Kidney (tissue), 14 donors: ENCODE measurements around the gene MINDY4. TPM values are rescaled to one million over a fixed set of nuclear protein-coding genes. Genes with fewer than 3 reads are reported as not detected.

ENCODE experiments used
- DNase-seq, 5 donors: peaks; one replicate each; pipeline ENCODE4 v3.0.0-alpha.2; 2013 to 2020
- FAIRE-seq: peaks from 2 replicates; lab custom pipeline; 2012; peaks lifted over from hg19 to GRCh38; lab: Jason Lieb, UNC
- H3K27ac ChIP-seq, 2 donors: one replicate each; pipeline ENCODE4 v1.7.0; 2013; ENCODE audit warnings: low read depth in 2 of 2, low read length in 2 of 2, inconsistent platforms in 1 of 2
- H3K27me3 ChIP-seq: one replicate; pipeline ENCODE4 v1.7.1; 2013; ENCODE audit warnings: low read length, inconsistent platforms; ENCODE audit not compliant: control insufficient read depth, insufficient read depth
- H3K36me3 ChIP-seq, 3 donors: one replicate each; pipeline versions ENCODE4 v1.7.0 to v1.7.1; 2013; ENCODE audit warnings: low read length in 3 of 3, control low read depth in 1 of 3, inconsistent platforms in 1 of 3; ENCODE audit not compliant: insufficient read depth in 3 of 3, control insufficient read depth in 2 of 3
- H3K4me1 ChIP-seq, 3 donors: one replicate each; pipeline versions ENCODE4 v1.7.0 to v1.7.1; 2013; ENCODE audit warnings: low read length in 3 of 3, inconsistent platforms in 1 of 3, low read depth in 1 of 3; ENCODE audit not compliant: control insufficient read depth in 2 of 3, insufficient read depth in 2 of 3
- H3K4me3 ChIP-seq, 3 donors: one replicate each; pipeline versions ENCODE4 v1.7.0 to v1.8.1; 2013; ENCODE audit warnings: low read length in 3 of 3, control low read depth in 1 of 3, inconsistent platforms in 1 of 3
- H3K9ac ChIP-seq, 3 donors: one replicate each; pipeline versions ENCODE4 v1.7.0 to v1.7.1; 2013; ENCODE audit warnings: low read length in 3 of 3, control low read depth in 1 of 3, inconsistent platforms in 1 of 3
- H3K9me3 ChIP-seq, 3 donors: one replicate each; pipeline versions ENCODE4 v1.7.0 to v1.7.1; 2013; ENCODE audit warnings: low read length in 3 of 3, control low read depth in 1 of 3, inconsistent platforms in 1 of 3; ENCODE audit not compliant: control insufficient read depth in 2 of 3, insufficient read depth in 1 of 3
- intact Hi-C: fragments of 100-400 bp; cut with DNase I; formaldehyde crosslinking; loops from one replicate; pipeline ENCODE4 v1.11.1; 2022
- polyA plus RNA-seq: library from polyadenylated mRNA; stranded (reverse); fragments of 350-450 nt; fragmentation: Illumina TruSeq; extraction: RNeasy Lipid Tissue Mini Kit (QIAGEN cat#74804); gene quantifications from one replicate; pipeline ENCODE4 v1.2.3, GENCODE V29; 2014; ENCODE audit warnings: low read depth, low replicate concordance; ENCODE audit not compliant: insufficient read depth
- total RNA-seq: library from RNA; stranded (reverse); fragmentation: NEBNext Ultra II Directional; extraction: Animal tissue kit (Norgen Biotek cat#: 25700); gene quantifications from one replicate; pipeline ENCODE4 v1.2.1, GENCODE V29; 2021
- TF ChIP-seq, protein P1 (sequence below): IDR thresholded peaks from 3 replicates; pipeline ENCODE4 v1.5.1; 2012; ENCODE audit warnings: mild to moderate bottlenecking, moderate library complexity, borderline replicate concordance; ENCODE audit not compliant: insufficient read depth; ENCODE audit errors: extremely low read depth
- donor health status: control.
- donor health status: control.
- donor health status: control.
- donor health status: control.
- donor health status: control.
- donor health status: DM: yes; HTN: yes; CAD: no.
- donor health status: Normal renal cell carcinoma (clear cell type).

The MINDY4 gene
- total and polyA plus RNA-seq, 2 donors from 2014 or later: 5.3 to 15.3 TPM

DNA sequence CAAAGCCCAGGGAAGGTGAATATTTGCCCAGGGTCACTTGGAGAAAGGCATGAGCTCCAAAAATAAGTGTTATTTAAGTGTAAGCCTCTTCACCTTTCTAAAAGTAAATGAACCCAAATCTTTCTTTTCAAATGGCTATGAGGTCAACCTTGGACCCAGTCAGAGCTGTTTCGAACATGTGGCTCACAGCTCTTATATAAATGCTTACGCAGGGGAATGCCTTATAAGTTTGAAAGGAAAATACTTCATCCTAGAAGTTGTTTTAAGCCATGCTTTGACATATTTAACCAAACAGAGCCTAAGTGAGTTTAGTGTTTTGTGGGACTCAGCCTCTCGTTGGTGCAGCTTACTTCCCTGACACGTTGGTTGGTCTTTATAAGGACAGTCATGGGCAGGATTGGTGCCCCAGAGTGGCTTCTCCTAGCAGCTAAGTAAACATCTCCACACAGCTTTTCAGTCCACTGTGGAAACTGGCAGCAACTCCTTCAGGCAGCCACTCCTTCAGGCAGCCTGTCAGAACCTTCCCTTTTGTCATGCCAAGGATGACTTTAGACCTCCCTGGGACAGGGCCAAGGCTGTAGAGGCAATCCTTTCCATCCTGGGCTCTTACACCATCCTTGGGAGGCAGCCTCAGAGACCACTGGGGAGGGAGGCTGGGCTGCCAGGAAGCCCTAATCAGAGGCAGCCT lies 43.6 kb downstream of the MINDY4 start:
- Histone ChIP-seq H3K27me3 (no peaks in the 10 kb centered on the region), H3K4me1 (peaks cover 0 to 15% (median 11%) of the 10 kb centered on the region in 3 donors), H3K27ac (no peak overlapping the region), H3K9me3 (no peaks in the 10 kb centered on the region), H3K4me3 (no peak overlapping the region), H3K9ac (no peak overlapping the region), H3K36me3 (no peaks in the 10 kb centered on the region)
- intact Hi-C loops: no loop called here
- FAIRE-seq (no peak), DNase-seq (no peak)
- TF ChIP-seq, protein P1, sequence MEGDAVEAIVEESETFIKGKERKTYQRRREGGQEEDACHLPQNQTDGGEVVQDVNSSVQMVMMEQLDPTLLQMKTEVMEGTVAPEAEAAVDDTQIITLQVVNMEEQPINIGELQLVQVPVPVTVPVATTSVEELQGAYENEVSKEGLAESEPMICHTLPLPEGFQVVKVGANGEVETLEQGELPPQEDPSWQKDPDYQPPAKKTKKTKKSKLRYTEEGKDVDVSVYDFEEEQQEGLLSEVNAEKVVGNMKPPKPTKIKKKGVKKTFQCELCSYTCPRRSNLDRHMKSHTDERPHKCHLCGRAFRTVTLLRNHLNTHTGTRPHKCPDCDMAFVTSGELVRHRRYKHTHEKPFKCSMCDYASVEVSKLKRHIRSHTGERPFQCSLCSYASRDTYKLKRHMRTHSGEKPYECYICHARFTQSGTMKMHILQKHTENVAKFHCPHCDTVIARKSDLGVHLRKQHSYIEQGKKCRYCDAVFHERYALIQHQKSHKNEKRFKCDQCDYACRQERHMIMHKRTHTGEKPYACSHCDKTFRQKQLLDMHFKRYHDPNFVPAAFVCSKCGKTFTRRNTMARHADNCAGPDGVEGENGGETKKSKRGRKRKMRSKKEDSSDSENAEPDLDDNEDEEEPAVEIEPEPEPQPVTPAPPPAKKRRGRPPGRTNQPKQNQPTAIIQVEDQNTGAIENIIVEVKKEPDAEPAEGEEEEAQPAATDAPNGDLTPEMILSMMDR: no peak

DNA sequence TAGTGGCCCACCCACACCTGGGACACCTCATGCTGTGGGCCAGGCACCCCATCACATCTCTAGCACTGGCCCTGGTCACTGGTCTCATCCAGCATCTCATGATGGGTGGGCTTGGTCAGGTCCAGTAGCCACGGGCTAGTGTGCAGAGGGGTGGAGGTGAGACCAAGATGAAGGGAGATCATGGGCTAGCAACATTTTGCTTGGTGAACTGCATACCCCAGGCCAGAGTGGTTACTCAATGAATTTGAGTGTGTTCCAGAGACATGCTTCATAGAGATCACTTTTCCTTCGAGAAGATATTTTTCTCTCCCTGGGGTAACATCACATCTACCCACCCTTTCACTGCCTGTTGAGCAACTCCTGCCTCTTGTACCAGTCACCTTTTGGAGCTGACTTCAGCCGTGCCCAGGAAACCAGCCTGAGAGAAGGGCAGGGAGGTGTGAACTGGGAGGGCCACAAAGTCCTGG lies 44.2 kb downstream of the MINDY4 start:
- TF ChIP-seq, protein P1: no peak
- Histone ChIP-seq H3K4me3 (no peak overlapping the region), H3K27ac (peak overlapping the region in 1 of 2 donors; percentile 2), H3K4me1 (peaks cover 0 to 15% (median 11%) of the 10 kb centered on the region in 3 donors), H3K9ac (no peak overlapping the region), H3K9me3 (no peaks in the 10 kb centered on the region), H3K27me3 (no peaks in the 10 kb centered on the region), H3K36me3 (no peaks in the 10 kb centered on the region)
- intact Hi-C loops: no loop called here
- DNase-seq: no peak
- no peak for FAIRE-seq

DNA sequence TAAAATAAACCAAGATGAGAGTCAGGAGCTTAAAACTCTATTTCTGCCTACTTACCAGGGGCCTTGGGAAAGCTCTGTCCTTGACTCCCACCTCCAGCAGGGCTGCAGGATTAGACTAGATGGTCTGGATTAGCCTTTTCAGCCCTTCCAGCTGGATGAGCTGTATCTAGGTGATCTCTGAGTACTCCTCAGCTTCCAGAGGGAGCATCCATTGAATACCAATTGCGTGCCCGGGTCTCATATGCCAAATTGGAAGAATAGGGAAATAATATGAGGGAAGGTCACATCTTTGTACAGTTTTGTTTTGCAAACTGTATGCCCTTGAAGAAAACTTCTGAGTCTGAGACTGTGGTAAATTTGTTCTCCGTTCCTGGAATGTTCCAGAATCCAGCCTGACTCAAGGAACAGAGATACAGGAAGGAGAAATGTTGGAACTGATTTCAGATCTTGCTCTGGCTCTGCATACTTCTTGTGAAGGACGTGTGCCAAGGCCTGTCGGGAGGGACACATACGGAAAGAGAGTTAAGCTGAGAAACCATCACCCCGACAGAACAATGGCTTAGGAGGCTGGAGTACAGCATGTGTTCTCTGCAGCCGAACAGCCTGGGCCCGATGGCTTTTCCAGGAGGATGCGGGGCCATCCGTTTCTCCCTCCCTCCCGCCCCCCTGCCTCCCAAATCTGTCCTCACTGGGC lies 44.9 kb downstream of the MINDY4 start:
- peak overlapping the region in 1 of 2 donors; percentile 52 for H3K27ac ChIP-seq
- TF ChIP-seq, protein P1: no peak
- FAIRE-seq (no peak), DNase-seq (no peak)
- H3K9me3 ChIP-seq: no peaks in the 10 kb centered on the region
- H3K9ac ChIP-seq: no peak overlapping the region
- no peaks in the 10 kb centered on the region for H3K27me3 ChIP-seq
- H3K36me3 ChIP-seq: no peaks in the 10 kb centered on the region
- H3K4me3 ChIP-seq: no peak overlapping the region
- intact Hi-C loops: no loop called here
- peaks cover 0 to 15% (median 11%) of the 10 kb centered on the region in 3 donors for H3K4me1 ChIP-seq
